CD4-positive, alpha-beta T cell (primary cell): Measurements from ENCODE around the gene LRP1B. TPM values are rescaled to one million over a fixed set of nuclear protein-coding genes. Genes with fewer than 3 reads are reported as not detected.

Experiments used
- ATAC-seq: fragments of 200-7000 bp; cut with Tn5 transposase; one replicate; pipeline ENCODE4 v1.10.0; 2022; ENCODE audit warnings: mild to moderate bottlenecking; ENCODE audit not compliant: poor library complexity
- CTCF ChIA-PET: fragments of 350-600 bp; sonication (Branson Sonifier 250); formaldehyde crosslinking; loops from one replicate; lab custom pipeline; 2021; ENCODE audit warnings: antibody characterized with exemption, inconsistent platforms; lab: Charles Lee
- POLR2A ChIA-PET: fragments of 350-600 bp; sonication (Branson Sonifier 250); formaldehyde crosslinking; loops from one replicate; lab custom pipeline; 2021; ENCODE audit warnings: antibody characterized with exemption, inconsistent platforms; lab: Charles Lee
- DNase-seq, 14 experiments: peaks; one replicate each; pipeline ENCODE4 v3.0.0-alpha.2; 2013 to 2020; ENCODE audit warnings: mixed read lengths in 2 of 14
- H3K27ac ChIP-seq, 2 donors: one replicate each; pipeline versions ENCODE4 v1.5.1 to v1.7.0; 2013; ENCODE audit warnings: low read length in 2 of 2, low read depth in 1 of 2, mild to moderate bottlenecking in 1 of 2
- H3K27me3 ChIP-seq, 2 experiments: 1 replicate in 1 of 2; 2 replicates in 1 of 2; pipeline versions ENCODE4 v1.6.1 to v1.7.0; 2013; ENCODE audit warnings: low read length in 2 of 2, control low read depth in 1 of 2, mild to moderate bottlenecking in 1 of 2, moderate library complexity in 1 of 2; ENCODE audit not compliant: insufficient read depth in 2 of 2, control insufficient read depth in 1 of 2
- H3K36me3 ChIP-seq: one replicate; pipeline ENCODE4 v1.6.1; 2013; ENCODE audit warnings: low read length, control low read depth; ENCODE audit not compliant: insufficient read depth
- H3K4me1 ChIP-seq: one replicate; pipeline ENCODE4 v1.6.1; 2013; ENCODE audit warnings: low read length, control low read depth; ENCODE audit not compliant: insufficient read depth
- H3K4me3 ChIP-seq: one replicate; pipeline ENCODE4 v1.5.1; 2013; ENCODE audit warnings: mild to moderate bottlenecking, low read length, moderate library complexity
- H3K9me3 ChIP-seq, 2 experiments: 1 replicate in 1 of 2; 2 replicates in 1 of 2; pipeline versions ENCODE4 v1.6.1 to v1.7.0; 2013; ENCODE audit warnings: low read length in 2 of 2, mild to moderate bottlenecking in 2 of 2, control low read depth in 1 of 2, moderate library complexity in 1 of 2; ENCODE audit not compliant: control insufficient read depth in 1 of 2, insufficient read depth in 1 of 2
- H3K27ac Mint-ChIP-seq: one replicate; pipeline ENCODE4 v1.8.0; 2020; ENCODE audit warnings: mixed read lengths
- H3K27me3 Mint-ChIP-seq: one replicate; pipeline ENCODE4 v1.8.0; 2021; ENCODE audit warnings: mixed read lengths
- H3K36me3 Mint-ChIP-seq: one replicate; pipeline ENCODE4 v1.8.0; 2021; ENCODE audit warnings: low read depth, mixed read lengths
- H3K4me1 Mint-ChIP-seq: one replicate; pipeline ENCODE4 v1.8.0; 2021; ENCODE audit warnings: low read depth, mixed read lengths
- H3K4me3 Mint-ChIP-seq: one replicate; pipeline ENCODE4 v1.8.0; 2020; ENCODE audit warnings: mild to moderate bottlenecking, mixed read lengths
- H3K9me3 Mint-ChIP-seq: one replicate; pipeline ENCODE4 v1.8.0; 2020; ENCODE audit warnings: mixed read lengths
- CTCF ChIP-seq: fragments of 200-600 bp; IDR thresholded peaks from one replicate; pipeline ENCODE4 v1.8.0; 2022; ENCODE audit warnings: antibody characterized with exemption, mild to moderate bottlenecking
- intact Hi-C, 2 experiments: fragments of 100-400 bp; cut with DNase I in 1 of 2; cut with micrococcal nuclease in 1 of 2; formaldehyde crosslinking; loops; one replicate each; pipeline versions ENCODE4 v1.15.1 to v1.9.0; 2023 to 2025; cut with DNase I, micrococcal nuclease
- total RNA-seq, 174 experiments: library from RNA in 2 of 174; stranded (reverse) in 2 of 174; gene quantifications; one replicate each; pipeline ENCODE4 v1.2.3 and lab custom pipeline; 2021 to 2026

Gene LRP1B
- total RNA-seq, 2 experiments from 2014 or later: not detected

GRCh38 chr2:140869925-140870324, 1260.9 kb downstream of the LRP1B start:
- TF ChIP-seq CTCF: no peak
- DNase-seq (no peak), ATAC-seq (no peak)
- Histone ChIP-seq H3K4me3 (no peak overlapping the region), H3K36me3 (no peaks in the 10 kb centered on the region), H3K27ac (no peak overlapping the region), H3K9me3 (peaks cover 0 to 3% of the 10 kb centered on the region in 2 experiments), H3K27me3 (no peaks in the 10 kb centered on the region), H3K4me1 (no peaks in the 10 kb centered on the region)
- H3K36me3 Mint-ChIP-seq: no peaks in the 10 kb centered on the region
- H3K4me1 Mint-ChIP-seq: no peaks in the 10 kb centered on the region
- POLR2A ChIA-PET: no interaction called here
- H3K27me3 Mint-ChIP-seq: no peaks in the 10 kb centered on the region
- H3K9me3 Mint-ChIP-seq: peaks cover 17% of the 10 kb centered on the region
- intact Hi-C loops: no loop called here
- no peak overlapping the region for H3K4me3 Mint-ChIP-seq
- CTCF ChIA-PET: no interaction called here
- H3K27ac Mint-ChIP-seq: no peak overlapping the region

GRCh38 chr2:140869107-140869506, 1261.7 kb downstream of the LRP1B start:
- no peaks in the 10 kb centered on the region for H3K36me3 Mint-ChIP-seq
- POLR2A ChIA-PET: no interaction called here
- H3K4me1 Mint-ChIP-seq: no peaks in the 10 kb centered on the region
- H3K4me3 Mint-ChIP-seq: no peak overlapping the region
- peaks cover 17% of the 10 kb centered on the region for H3K9me3 Mint-ChIP-seq
- no peaks in the 10 kb centered on the region for H3K27me3 ChIP-seq
- no peak overlapping the region for H3K27ac ChIP-seq
- no peak overlapping the region for H3K27ac Mint-ChIP-seq
- intact Hi-C loops: no loop called here
- no peaks in the 10 kb centered on the region for H3K9me3 ChIP-seq
- ATAC-seq (no peak), DNase-seq (no peak)
- H3K4me3 ChIP-seq: no peak overlapping the region
- CTCF ChIA-PET: no interaction called here
- H3K27me3 Mint-ChIP-seq: no peaks in the 10 kb centered on the region
- H3K4me1 ChIP-seq: no peaks in the 10 kb centered on the region
- no peak for TF ChIP-seq CTCF
- no peaks in the 10 kb centered on the region for H3K36me3 ChIP-seq

GRCh38 chr2:140865837-140866236, 1265.0 kb downstream of the LRP1B start:
- no peak for TF ChIP-seq CTCF
- H3K9me3 Mint-ChIP-seq: peaks cover 16% of the 10 kb centered on the region
- DNase-seq (no peak), ATAC-seq (no peak)
- H3K27me3 Mint-ChIP-seq: no peaks in the 10 kb centered on the region
- Histone ChIP-seq H3K4me1 (no peaks in the 10 kb centered on the region), H3K27ac (no peak overlapping the region), H3K4me3 (no peak overlapping the region), H3K27me3 (no peaks in the 10 kb centered on the region), H3K9me3 (peaks cover 0 to 4% of the 10 kb centered on the region in 2 experiments), H3K36me3 (no peaks in the 10 kb centered on the region)
- H3K36me3 Mint-ChIP-seq: no peaks in the 10 kb centered on the region
- ChIA-PET CTCF (no interaction called here), POLR2A (no interaction called here)
- no peak overlapping the region for H3K4me3 Mint-ChIP-seq
- intact Hi-C loops: no loop called here
- H3K27ac Mint-ChIP-seq: no peak overlapping the region
- H3K4me1 Mint-ChIP-seq: no peaks in the 10 kb centered on the region
